ENCODE measurements around the gene PLCB1. TPM values are rescaled to one million over a fixed set of nuclear protein-coding genes. Genes with fewer than 3 reads are reported as not detected.

PLCB1 gene
- total RNA-seq, 1 donor from 2014 or later, result 6.3 TPM

GRCh38 chr20:8874437-8874836 lies 742.4 kb downstream of the PLCB1 start:
- Histone ChIP-seq H3K36me3 (no peaks in the 10 kb centered on the region), H3K4me3 (no peak overlapping the region), H3K4me1 (no peaks in the 10 kb centered on the region), H3K27ac (no peak overlapping the region), H3K27me3 (ENCODE audit: low read depth) (no peaks in the 10 kb centered on the region), H3K9me3 (no peaks in the 10 kb centered on the region)
- intact Hi-C loops (cut with DNase I), result no loop called here
- ATAC-seq, result no peak
- DNase-seq, result no peak
- no peak for TF ChIP-seq CTCF (IDR thresholded peaks at IDR 0.05)

- DNase-seq (no peak), ATAC-seq (no peak)
- TF ChIP-seq CTCF (IDR thresholded peaks at IDR 0.05), result no peak
- Histone ChIP-seq H3K36me3 (no peaks in the 10 kb centered on the region), H3K9me3 (no peaks in the 10 kb centered on the region), H3K4me1 (no peaks in the 10 kb centered on the region), H3K27me3 (ENCODE audit: low read depth) (no peaks in the 10 kb centered on the region), H3K4me3 (no peak overlapping the region), H3K27ac (no peak overlapping the region)
- intact Hi-C loops (cut with DNase I), result no loop called here
Observed at GRCh38 chr20:8875586-8875985, 743.5 kb downstream of the PLCB1 start.

GRCh38 chr20:8876366-8876765 lies 744.3 kb downstream of the PLCB1 start:
- Histone ChIP-seq H3K4me3 (no peak overlapping the region), H3K4me1 (no peaks in the 10 kb centered on the region), H3K27ac (no peak overlapping the region), H3K36me3 (no peaks in the 10 kb centered on the region), H3K9me3 (no peaks in the 10 kb centered on the region), H3K27me3 (ENCODE audit: low read depth) (no peaks in the 10 kb centered on the region)
- DNase-seq, result no peak
- ATAC-seq, result no peak
- TF ChIP-seq CTCF (IDR thresholded peaks at IDR 0.05), result no peak
- intact Hi-C loops (cut with DNase I), result no loop called here

GRCh38 chr20:8877294-8877693 lies 745.2 kb downstream of the PLCB1 start:
- no peaks in the 10 kb centered on the region for H3K27me3 ChIP-seq (ENCODE audit: low read depth)
- H3K4me3 ChIP-seq, result no peak overlapping the region
- intact Hi-C loops (cut with DNase I), result no loop called here
- H3K9me3 ChIP-seq, result no peaks in the 10 kb centered on the region
- H3K4me1 ChIP-seq, result no peaks in the 10 kb centered on the region
- no peak overlapping the region for H3K27ac ChIP-seq
- DNase-seq (no peak), ATAC-seq (no peak)
- no peak for TF ChIP-seq CTCF (IDR thresholded peaks at IDR 0.05)
- H3K36me3 ChIP-seq, result no peaks in the 10 kb centered on the region

GRCh38 chr20:8879669-8880068 lies 747.6 kb downstream of the PLCB1 start:
- ATAC-seq (no peak), DNase-seq (no peak)
- no peaks in the 10 kb centered on the region for H3K9me3 ChIP-seq
- no peaks in the 10 kb centered on the region for H3K36me3 ChIP-seq
- no peaks in the 10 kb centered on the region for H3K4me1 ChIP-seq
- no peak overlapping the region for H3K4me3 ChIP-seq
- no peak for TF ChIP-seq CTCF (IDR thresholded peaks at IDR 0.05)
- no peak overlapping the region for H3K27ac ChIP-seq
- H3K27me3 ChIP-seq (ENCODE audit: low read depth), result no peaks in the 10 kb centered on the region
- intact Hi-C loops (cut with DNase I), result no loop called here
